CD1c-positive myeloid dendritic cell (primary cell): Measurements from ENCODE around the gene GAS7.

Source experiments
- DNase-seq: peaks from one replicate; pipeline ENCODE4 v3.0.0-alpha.2; 2016; ENCODE audit errors: extremely low spot score

GAS7 gene

DNA sequence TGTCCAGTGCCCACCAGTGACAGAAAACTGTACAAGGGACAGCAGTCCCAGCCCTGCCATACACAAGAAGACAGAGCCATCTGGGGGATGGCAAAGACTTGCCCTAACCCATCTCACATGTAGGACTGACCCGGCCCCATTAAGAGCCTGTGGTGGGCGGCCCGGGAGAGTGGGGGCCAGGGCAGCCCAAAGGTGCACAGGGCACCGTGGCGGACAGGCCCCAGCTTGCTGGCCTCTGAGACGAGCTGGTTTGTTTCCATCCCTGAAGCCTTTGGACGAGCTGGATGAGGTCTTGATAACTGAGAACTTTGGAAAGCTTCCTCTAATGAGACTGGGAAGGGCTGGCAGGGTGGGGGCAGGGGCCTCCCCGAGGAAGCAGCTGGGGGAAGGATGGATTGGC, 282.3 kb downstream of the GAS7 start:
- DNase-seq, result no peak

DNA sequence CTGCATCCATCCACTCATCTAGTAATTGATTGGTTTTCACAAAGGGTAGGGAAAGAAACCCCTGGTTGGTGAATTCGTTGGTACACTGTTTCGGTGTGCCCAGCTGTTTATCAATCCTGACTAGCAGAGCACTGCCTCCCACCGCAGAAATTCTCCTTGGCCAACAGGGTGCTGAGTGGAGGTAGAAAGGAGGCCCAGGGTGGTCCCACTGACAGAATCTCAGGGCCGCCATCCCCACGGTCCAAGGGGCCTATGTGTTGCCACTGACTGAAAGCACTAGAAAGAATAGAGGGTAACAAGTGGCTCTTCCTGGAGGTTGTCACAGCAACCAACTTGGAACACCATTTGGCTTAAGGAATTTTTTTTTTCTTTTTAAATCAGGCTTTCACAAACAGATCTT, 284.9 kb downstream of the GAS7 start:
- DNase-seq, result no peak

DNA sequence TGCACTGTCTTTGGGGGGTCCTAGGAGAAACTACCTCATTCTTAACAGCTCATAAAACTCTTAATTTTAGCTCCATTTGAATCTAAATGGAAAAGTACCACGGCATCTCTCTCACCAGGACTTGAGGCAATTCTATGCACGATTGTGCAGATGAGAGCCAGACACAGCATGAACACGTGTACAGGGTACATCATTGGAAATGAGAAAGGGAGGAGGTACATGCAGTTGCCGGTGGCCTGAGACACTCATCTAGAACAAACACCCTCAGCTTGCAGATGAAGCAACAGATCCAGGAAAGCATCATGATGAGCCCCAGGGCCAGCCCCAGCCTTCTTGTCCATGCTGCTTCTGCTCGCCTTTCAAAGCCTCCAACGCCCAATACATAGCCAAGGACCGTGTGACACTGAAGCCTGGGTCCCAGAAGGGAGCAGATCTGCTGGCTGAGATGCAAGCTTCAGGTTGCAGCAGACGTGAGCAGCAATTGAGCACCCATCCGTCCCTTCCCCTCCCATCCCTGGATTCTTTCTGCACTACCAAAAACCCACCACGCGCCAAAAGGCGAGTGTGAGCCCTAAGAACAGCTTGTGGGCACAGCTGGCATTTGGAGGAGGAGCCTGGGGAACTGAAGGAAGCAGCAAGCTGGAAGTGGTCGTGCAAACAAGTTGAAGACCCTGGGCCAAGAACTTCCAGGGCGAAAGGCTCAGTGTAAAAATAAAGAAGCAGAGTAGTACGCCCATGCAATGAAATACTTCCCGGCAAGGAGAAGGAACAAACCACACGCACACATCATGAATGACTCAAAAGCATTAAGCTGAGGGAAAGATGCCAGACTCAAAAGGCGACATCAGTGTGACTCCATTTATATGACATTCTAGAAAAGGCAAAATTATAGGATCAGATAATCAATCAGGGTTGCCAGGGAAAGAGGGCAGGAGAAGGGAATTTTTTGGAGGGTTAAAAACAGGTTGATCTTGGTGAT, 286.0 kb downstream of the GAS7 start:
- no peak for DNase-seq

DNA sequence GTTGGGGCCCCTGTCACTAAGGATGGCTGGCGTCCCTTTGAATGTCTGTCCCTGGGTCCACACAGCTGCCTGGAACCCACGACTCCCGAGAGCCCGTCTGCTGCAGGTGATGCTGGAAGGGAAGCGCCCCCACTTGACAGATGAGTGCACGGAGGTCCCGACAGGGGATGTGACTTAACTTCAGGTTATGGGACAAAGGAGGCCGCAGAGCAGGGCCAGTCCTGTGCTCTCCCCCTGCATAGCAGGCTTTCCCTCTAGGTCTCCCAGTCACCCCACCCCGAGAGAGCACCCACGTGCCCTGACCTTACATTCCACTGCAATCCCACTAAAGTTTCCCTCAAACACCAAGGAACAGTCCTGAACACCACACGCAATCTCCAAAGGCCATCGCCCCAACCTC, 287.3 kb downstream of the GAS7 start:
- no peak for DNase-seq

DNA sequence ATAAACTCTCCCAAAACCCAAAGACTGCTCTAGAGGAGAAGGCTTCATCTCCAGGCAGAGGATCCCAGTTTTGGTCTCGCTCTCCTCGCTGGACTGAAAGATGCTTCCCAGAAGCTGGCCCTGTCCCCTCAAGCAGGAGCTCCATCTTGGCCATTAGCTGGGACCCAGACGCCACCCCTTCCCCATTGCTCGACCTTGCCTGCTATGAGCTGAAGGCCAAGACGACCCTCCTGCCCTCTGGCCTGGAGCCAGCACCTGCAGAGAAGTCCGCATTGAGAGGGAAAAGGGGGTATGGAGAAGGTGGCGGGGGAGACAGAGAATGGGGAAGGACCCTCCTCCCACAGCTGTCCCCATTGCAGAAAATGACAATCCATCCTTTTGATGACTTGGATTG, 289.8 kb downstream of the GAS7 start:
- no peak for DNase-seq

DNA sequence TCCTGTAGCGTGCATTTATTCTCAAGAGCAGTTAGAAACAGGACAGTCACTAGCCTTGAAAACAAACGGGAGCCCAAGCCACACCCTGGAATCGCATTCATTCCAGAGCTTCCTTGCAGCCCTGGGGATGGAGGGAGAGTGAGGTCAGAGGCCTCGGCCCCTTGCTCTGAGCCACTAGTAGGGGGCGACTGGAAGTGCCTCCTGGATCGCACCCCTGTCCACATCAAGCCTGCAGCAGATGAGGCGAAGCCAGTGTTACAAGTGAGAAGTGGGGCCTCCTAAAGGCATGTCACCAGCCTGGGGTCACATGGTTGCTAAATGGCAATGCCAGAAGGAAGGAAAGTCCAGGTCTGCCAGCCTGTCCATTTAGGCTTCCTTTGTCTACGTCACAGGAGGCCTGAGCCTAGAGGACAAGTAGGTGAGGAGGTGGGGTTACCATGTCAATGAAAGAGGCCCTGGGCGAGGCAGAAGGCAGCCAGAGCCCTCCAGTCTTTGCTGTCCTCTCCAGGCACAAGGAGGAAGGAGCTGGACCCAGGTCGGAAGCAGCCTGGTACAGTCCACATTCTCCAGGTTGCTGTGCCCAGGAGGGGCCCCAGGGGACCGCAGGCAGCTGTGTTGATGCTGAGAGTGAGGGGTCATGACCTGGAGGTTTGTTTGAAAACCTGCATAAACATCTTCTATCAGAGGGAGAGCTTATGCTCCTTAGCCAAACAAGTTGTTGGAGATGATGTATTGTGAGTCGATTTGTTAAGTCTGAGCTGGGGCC, 290.3 kb downstream of the GAS7 start:
- no peak for DNase-seq

DNA sequence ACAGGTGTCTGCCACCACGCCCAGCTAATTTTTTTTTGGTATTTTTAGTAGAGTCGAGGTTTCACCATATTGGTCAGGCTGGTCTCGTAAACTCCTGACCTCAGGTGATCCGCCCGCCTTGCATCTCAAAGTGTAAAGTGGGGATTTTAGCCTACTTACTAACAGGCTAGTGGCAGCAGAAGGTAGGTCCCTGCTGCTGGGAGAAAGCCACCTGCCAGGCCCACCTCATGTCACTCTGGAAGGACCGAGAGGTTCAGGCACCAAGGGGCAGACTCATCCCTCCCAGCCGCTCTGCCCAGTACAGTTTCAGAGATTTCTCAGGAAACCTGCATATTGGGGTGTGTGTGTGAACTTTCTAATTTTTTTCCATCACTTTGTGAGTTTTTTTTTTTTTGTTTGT, 291.3 kb downstream of the GAS7 start:
- no peak for DNase-seq

DNA sequence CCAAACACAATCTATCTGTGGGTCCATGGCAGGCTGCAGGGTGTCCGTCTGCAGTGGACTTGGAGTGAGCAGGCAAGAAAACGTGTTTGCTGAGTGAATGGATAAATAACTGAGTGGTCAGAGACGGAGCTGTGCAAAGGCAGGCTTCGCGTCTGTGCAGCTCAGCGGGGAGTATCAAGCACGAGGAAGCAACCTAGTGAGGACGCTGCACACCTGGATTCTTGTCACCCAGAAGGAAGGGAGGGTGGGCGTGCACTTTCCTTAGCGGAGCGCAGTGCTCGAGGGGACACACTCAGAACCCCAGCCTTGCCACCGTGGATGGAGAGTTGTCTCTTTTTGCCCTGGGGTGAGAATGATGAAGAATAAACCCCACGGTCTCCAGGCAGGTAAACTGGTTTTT, 291.8 kb downstream of the GAS7 start:
- no peak for DNase-seq

DNA sequence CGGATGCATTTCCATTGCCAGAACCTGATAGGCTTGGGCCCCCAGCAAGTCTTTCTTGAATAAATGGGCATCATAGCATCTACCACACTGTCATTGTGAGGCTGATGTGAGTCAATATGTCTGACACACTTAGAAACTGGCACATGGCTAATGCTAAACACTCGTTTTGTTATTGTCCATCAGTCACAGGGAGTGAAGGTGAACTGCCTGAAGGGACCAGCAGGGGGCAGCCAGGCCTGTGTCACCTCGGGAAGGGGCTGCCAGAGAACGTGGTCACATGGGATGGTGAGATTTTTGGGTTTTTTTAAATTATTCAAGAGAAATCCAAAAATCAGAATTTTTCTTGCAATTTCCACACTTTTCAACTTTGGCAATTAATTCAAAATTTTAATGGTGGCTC, 292.5 kb downstream of the GAS7 start:
- peak; percentile 39 for DNase-seq

DNA sequence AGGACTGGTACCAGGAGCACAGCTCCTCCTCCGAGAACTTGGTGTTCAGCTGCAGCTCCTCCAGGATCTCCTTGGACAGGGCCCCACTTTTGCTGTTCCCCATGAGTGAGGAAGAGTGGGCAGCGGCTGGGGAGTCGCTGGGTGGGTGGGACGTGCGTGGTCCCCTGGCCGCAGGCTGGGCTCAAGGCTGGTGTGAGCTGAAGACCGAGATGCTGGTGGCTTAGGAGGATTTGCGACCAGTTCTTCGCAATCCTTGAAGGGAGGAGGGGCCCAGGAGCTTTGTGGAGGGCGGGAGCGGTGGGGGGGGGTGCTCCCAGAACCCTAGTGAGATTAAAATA, 293.4 kb downstream of the GAS7 start, which contains the start of gene RCVRN:
Gene RCVRN (minus strand): TSS at position 194 of the 338 bp plus-strand sequence. CDS start 91 bp downstream, at position 103.
- DNase-seq, result no peak

DNA sequence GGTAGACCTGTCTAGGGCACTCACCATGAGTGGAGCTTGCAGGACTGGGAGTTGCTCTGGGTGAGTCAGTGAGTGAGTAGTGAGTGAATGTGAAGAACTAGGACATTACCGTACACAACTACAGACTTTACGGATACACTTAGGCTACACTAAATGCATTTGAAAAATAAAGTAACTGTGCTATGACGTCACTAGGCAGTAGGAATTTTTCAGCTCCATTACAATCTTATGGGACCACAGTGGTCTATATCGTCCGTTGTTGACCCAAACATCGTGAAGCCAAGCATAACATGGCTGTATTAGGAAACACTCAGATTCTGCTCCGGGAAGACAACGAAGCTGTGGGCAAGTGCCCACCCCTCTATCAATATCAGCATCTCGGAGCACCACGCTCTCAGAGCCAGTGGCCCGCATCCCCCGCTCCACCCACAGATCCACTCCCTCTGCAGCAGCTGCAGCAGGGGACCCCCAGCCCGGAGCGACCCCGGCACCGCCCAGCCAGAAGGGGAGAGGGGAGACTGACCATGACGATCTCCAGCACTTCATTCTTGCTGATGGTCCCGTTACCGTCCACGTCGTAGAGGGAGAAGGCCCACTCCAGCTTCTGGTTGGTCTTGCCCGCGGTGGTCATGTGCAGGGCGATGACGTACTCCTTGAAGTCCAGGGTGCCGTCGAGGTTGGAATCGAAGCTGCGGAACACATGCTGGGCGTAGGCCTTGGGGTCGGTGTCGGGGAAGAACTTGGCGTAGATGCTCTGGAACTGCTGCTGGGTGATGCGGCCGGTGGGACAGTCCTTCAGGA, 293.9 kb downstream of the GAS7 start:
- DNase-seq, result no peak

DNA sequence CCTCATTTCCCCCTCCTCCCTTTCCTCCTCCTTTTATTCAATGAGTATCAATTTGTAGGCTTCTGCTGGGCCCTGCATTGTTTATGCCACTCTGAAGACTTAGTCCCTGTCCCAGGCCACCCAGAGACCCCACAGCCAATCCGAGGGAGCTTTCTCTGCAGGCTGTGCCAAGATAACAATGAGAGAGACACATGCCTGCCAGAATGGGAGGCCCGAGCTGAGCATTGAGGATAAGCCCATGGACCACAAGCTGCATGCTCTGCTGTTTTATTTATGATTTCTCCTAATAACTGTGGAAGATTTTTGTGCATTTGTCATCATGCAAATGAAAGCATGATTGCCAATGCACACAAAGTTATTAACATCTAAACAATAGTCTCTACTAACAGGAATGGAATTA, 296.3 kb downstream of the GAS7 start:
- no peak for DNase-seq

DNA sequence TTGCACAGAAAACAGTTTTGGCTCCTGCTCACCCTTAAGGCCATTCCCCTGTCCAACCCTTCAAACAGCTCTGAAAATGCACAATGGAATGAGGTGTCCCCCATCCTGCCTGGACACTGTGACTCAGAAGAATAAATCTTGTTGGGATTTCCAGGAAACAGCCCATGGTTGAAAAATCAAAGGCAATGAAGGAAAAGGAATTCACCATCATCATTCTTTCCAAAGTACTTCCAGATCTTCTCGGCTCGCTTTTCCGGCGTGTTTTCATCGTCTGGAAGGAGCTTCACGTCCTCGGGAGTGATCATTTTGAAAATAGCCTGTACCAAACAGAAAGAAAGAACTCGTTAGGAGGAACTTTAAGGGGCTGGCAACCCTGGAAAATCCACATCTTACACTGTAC, 297.6 kb downstream of the GAS7 start:
- no peak for DNase-seq

DNA sequence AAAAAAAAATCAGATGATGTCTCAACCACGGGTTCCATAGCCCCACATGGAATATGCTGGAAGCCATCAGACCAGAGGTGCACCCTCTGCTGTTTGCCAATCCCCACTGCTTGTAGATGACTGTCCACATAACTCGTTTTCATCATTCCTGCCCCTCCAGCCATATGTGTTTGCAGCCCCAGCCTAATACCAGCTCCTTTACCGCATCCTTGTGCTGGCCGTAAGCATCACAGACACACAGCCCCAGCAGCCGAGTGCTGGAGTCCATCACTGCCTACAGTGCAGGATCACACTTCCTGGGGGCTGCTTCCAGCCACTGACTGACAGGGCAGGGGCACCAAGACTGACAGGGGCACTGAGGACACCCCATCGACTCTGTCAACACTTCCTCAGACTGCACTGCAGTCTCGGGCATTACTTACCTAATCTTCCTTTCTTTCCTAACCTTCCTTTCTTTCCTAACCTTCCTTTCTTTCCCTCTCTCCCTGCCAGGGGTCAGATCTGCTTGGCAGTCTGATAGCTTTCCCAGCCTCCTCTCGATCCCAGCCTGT, 298.3 kb downstream of the GAS7 start:
- no peak for DNase-seq

DNA sequence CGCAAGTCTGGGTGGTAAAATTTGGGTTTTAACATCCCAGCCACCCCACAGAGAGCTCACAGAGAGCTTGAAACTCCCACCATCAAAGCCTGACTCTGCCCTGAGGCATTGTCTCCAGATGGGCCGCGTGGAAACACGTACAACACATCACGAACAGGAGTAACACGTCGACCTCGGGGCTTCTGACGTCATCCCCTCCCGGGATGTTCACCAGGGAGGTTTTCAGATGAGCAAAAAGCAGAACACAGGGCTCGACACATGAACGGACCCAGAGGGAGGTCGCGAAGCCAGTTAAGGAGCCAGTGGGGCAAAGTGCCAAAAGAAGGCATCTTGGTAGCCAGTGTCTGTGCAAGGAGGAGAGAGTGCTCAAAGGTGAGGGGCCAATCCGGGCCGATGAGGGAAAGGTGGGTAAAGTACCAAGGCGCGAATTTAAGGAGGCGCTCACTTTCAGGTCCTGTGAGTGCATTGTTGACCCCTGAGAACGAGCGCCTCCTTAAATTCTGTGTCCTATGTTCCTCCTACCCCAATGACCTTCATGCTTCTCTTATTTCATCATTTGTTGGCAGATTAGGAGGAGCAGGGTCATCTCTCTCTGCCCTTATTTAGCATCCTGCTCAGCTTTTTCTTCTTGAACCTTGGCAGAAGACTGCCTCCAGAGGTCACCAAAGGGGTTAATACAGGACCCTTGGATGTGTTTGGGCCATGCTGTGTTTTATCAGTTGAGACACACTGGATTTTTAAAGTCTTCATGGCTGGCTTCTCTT, 298.9 kb downstream of the GAS7 start:
- DNase-seq, result no peak

DNA sequence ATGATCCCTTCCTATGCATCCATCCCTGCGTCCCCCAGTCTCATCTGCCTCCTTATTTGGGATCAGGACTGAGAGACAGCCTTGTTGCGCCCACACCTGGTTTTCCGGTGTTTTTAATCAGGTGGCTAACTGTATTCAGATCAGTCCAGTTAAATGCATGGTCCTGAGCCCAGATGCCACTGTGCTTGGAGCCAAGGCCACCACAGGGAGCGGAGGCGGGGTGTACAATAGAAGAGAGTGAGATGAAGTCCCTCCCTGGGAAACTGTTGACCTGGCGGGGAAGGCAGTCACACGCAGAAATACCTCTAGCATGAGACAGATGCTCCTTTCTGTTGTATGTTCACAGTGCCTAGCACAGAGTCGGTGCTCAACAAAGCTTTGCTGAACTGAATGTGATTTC, 299.6 kb downstream of the GAS7 start:
- no peak for DNase-seq

DNA sequence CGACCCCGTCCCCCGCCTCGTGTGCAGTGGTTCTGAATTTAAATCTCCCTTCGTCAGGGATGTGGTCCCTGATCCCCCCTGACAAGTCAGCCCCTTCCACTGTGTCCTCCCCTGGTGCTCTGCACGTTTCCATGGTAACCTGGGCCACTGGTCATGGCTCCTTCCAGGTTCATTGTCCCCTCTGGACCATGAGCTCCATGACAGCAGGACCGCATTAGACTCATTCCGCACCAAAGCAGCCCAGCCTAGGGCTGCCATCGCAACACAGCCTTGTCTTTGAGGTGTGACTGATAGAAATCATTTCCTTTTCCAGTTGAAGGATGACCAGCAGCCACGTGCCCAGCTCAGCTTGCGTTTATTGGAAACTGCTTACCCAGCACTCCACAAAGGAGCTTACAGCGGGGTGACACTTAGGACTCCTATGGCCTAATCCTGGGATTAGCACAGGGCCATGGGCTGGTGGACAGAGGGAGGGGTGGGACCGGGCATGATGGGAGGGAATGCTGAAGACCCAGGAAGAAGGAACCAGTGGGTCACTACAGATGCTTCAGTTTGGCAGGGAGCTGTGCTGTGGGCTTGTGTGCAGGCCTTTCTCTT, 300.9 kb downstream of the GAS7 start:
- DNase-seq, result no peak

DNA sequence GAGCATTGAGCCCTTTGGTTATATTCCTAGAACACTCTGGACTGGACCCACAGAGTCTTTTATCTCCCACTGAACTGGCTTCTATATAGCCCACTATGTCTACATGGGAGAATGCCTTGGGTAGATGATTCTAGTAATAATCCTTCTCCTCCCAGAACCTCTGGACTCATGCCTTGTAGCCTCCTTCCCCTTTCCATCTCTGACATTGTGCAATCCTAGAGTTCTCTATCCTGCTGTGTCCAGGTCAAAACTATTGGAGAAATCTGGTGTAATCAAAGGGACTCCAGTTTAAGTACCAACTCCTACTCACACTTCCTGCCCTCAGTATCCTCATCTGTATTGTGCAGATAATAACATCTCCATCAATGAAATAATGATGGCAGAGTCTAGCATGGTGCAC, 302.5 kb downstream of the GAS7 start:
- peak; percentile 20 for DNase-seq

DNA sequence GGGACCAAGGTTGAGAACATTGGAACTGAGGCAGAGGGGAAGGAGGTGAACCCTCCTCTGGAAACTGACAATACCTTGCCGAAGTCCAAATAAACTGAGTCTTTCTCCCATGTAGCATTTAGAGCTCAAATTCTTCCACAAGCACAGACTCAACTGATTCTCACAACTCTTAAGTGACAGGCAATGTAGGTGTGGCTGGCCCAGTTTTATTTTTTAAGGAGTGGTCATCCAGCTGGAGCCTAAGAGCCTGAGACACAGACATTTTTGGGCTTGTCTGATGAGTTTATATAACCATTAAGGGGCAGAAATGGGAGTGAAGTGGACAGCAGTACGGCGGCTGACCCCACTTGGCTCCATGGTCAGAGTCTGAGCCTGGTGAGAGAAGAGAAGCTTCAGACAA, 304.2 kb downstream of the GAS7 start:
- no peak for DNase-seq

DNA sequence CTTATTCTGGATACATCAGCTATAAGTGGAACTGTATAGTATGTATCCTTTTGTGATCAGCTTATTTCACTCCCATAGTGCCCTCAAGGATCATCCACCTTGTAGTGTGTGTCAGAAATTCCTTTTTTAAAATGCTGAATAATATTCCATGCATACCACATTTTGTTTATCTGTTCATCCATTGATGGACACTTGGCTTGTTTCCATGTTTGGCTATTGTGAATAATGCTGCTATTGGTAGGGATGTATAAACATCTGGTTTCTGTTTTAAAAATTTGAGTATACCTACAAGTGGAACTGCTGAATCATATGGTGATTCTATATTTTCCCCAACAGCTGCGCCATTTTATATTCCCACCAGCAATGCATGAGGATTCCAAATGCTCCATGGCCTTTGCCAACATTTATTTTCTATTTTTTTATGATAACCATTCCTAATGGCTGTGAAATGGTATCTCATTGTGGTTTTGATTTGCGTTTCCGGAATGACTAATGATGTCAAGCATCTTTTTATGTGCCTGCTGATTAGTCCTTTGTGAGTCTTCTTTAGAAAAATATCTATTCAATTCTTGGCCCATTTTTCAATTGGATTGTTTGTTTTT, 304.9 kb downstream of the GAS7 start:
- no peak for DNase-seq
